Measurements from ENCODE around the gene CABP4. TPM values are rescaled to one million over a fixed set of nuclear protein-coding genes. Genes with fewer than 3 reads are reported as not detected.

CABP4 gene
- total RNA-seq, 1 donor = not detected

GRCh38 chr11:67437082-67437808 is 17.9 kb upstream of the CABP4 start, which contains the start of gene PTPRCAP:
Gene PTPRCAP, minus strand, starts transcription at chr11:67437682. Its CDS starts 63 bp downstream, at chr11:67437619.
- no peak within 1 kb of the TSS for H3K4me3 ChIP-seq (ENCODE audit: low read depth, low read length)
- DNase-seq (ENCODE audit: low read depth) = no peak
- TF ChIP-seq CTCF (IDR thresholded peaks at IDR 0.05; ENCODE audit: insufficient read depth, low read length) = no peak

- H3K4me3 ChIP-seq (ENCODE audit: low read depth, low read length) = no peak overlapping the region
- no peak for DNase-seq (ENCODE audit: low read depth)
- no peak for TF ChIP-seq CTCF (IDR thresholded peaks at IDR 0.05; ENCODE audit: insufficient read depth, low read length)
Measured at GRCh38 chr11:67437809-67438157, 17.4 kb upstream of the CABP4 start.

- no peak overlapping the region for H3K4me3 ChIP-seq (ENCODE audit: low read depth, low read length)
- no peak for DNase-seq (ENCODE audit: low read depth)
- no peak for TF ChIP-seq CTCF (IDR thresholded peaks at IDR 0.05; ENCODE audit: insufficient read depth, low read length)
Measured at GRCh38 chr11:67438158-67438902, 16.8 kb upstream of the CABP4 start.

GRCh38 chr11:67439321-67440228 is 15.6 kb upstream of the CABP4 start:
- DNase-seq (ENCODE audit: low read depth) = no peak
- TF ChIP-seq CTCF (IDR thresholded peaks at IDR 0.05; ENCODE audit: insufficient read depth, low read length) = peak; percentile 15
- H3K4me3 ChIP-seq (ENCODE audit: low read depth, low read length) = no peak overlapping the region

GRCh38 chr11:67440229-67441097 is 14.7 kb upstream of the CABP4 start:
- no peak for DNase-seq (ENCODE audit: low read depth)
- no peak overlapping the region for H3K4me3 ChIP-seq (ENCODE audit: low read depth, low read length)
- no peak for TF ChIP-seq CTCF (IDR thresholded peaks at IDR 0.05; ENCODE audit: insufficient read depth, low read length)

GRCh38 chr11:67441098-67441563 is 14.0 kb upstream of the CABP4 start:
- no peak for DNase-seq (ENCODE audit: low read depth)
- no peak overlapping the region for H3K4me3 ChIP-seq (ENCODE audit: low read depth, low read length)
- no peak for TF ChIP-seq CTCF (IDR thresholded peaks at IDR 0.05; ENCODE audit: insufficient read depth, low read length)

Measured in fibroblast of the aortic adventitia (primary cell).